Stimulated activated CD4-positive, alpha-beta T cell treated with anti-CD3 and anti-CD28 coated beads, Interleukin-1b, Interleukin-23, amount 100 ng/mL, for 48 hours (primary cell): ENCODE measurements around the gene SATB2.

ENCODE experiments used
- DNase-seq: peaks from one replicate; pipeline ENCODE4 v3.0.0-alpha.2; 2020

The SATB2 gene

GRCh38 chr2:199452260-199452990, 5.3 kb downstream of the SATB2 start:
- DNase-seq = no peak

- DNase-seq = no peak
These were observed 7.8 kb downstream of the SATB2 start for GRCh38 chr2:199449956-199450355.

- no peak for DNase-seq
These were observed 8.3 kb downstream of the SATB2 start for GRCh38 chr2:199449455-199449854.

GRCh38 chr2:199446996-199447576, 10.7 kb downstream of the SATB2 start:
- DNase-seq = no peak

- DNase-seq = no peak
These were observed 13.0 kb downstream of the SATB2 start for GRCh38 chr2:199444749-199445148.

GRCh38 chr2:199443589-199444130, 14.1 kb downstream of the SATB2 start:
- no peak for DNase-seq

- DNase-seq = no peak
These were observed 15.6 kb downstream of the SATB2 start for GRCh38 chr2:199442173-199442572.

- no peak for DNase-seq
These were observed 16.0 kb downstream of the SATB2 start for GRCh38 chr2:199441759-199442158.

GRCh38 chr2:199440118-199440517, 17.6 kb downstream of the SATB2 start:
- no peak for DNase-seq

- DNase-seq = no peak
These were observed 18.2 kb downstream of the SATB2 start for GRCh38 chr2:199439542-199439941.

- no peak for DNase-seq
These were observed 18.7 kb downstream of the SATB2 start for GRCh38 chr2:199439066-199439465.

GRCh38 chr2:199434555-199434954, 23.2 kb downstream of the SATB2 start:
- DNase-seq = no peak

- no peak for DNase-seq
These were observed 24.4 kb downstream of the SATB2 start for GRCh38 chr2:199433204-199433832.

- no peak for DNase-seq
These were observed 26.0 kb downstream of the SATB2 start for GRCh38 chr2:199431746-199432213.

- no peak for DNase-seq
These were observed 27.5 kb downstream of the SATB2 start for GRCh38 chr2:199430214-199430613.

GRCh38 chr2:199428291-199428690, 29.4 kb downstream of the SATB2 start:
- DNase-seq = no peak

- DNase-seq = no peak
These were observed 33.6 kb downstream of the SATB2 start for GRCh38 chr2:199424160-199424559.

- no peak for DNase-seq
These were observed 38.3 kb downstream of the SATB2 start for GRCh38 chr2:199419428-199419827.

GRCh38 chr2:199414465-199414864, 43.3 kb downstream of the SATB2 start:
- DNase-seq = no peak

GRCh38 chr2:199414001-199414400, 43.7 kb downstream of the SATB2 start:
- no peak for DNase-seq

GRCh38 chr2:199409759-199410529, 47.8 kb downstream of the SATB2 start:
- no peak for DNase-seq

- no peak for DNase-seq
These were observed 50.3 kb downstream of the SATB2 start for GRCh38 chr2:199407421-199407820.

GRCh38 chr2:199405241-199405640, 52.5 kb downstream of the SATB2 start:
- DNase-seq = no peak
